Measurements from ENCODE around the gene KCNJ12.
"Not testable (repeated sequence)": the region's sequence is repeated elsewhere in the genome, so short reads cannot be mapped to it uniquely, and the experiment has no call there.

Gene KCNJ12

GRCh38 chr17:21409971-21410370 lies 33.8 kb downstream of the KCNJ12 start:
- not testable (repeated sequence) for DNase-seq

GRCh38 chr17:21410371-21410770 lies 34.2 kb downstream of the KCNJ12 start:
- not testable (repeated sequence) for DNase-seq

- DNase-seq: not testable (repeated sequence)
Observed at GRCh38 chr17:21410906-21411678, 34.9 kb downstream of the KCNJ12 start.

GRCh38 chr17:21411679-21412205 lies 35.6 kb downstream of the KCNJ12 start:
- not testable (repeated sequence) for DNase-seq

- not testable (repeated sequence) for DNase-seq
Observed at GRCh38 chr17:21412207-21412681, 36.1 kb downstream of the KCNJ12 start.

- not testable (repeated sequence) for DNase-seq
Observed at GRCh38 chr17:21413570-21414279, 37.6 kb downstream of the KCNJ12 start.

- not testable (repeated sequence) for DNase-seq
Observed at GRCh38 chr17:21414616-21415015, 38.5 kb downstream of the KCNJ12 start.

- not testable (repeated sequence) for DNase-seq
Observed at GRCh38 chr17:21415166-21415990, 39.2 kb downstream of the KCNJ12 start.

- not testable (repeated sequence) for DNase-seq
Observed at GRCh38 chr17:21416471-21416981, 40.4 kb downstream of the KCNJ12 start.

GRCh38 chr17:21417349-21417748 lies 41.2 kb downstream of the KCNJ12 start:
- not testable (repeated sequence) for DNase-seq

- no peak for DNase-seq
Observed at GRCh38 chr17:21417921-21418320, 41.8 kb downstream of the KCNJ12 start.

GRCh38 chr17:21418446-21419298 lies 42.5 kb downstream of the KCNJ12 start:
- DNase-seq: no peak

- DNase-seq: no peak
Observed at GRCh38 chr17:21419299-21420239, 43.4 kb downstream of the KCNJ12 start.

GRCh38 chr17:21420503-21421090 lies 44.4 kb downstream of the KCNJ12 start:
- not testable (repeated sequence) for DNase-seq

- not testable (repeated sequence) for DNase-seq
Observed at GRCh38 chr17:21421421-21422310, 45.5 kb downstream of the KCNJ12 start.

GRCh38 chr17:21422311-21423189 lies 46.4 kb downstream of the KCNJ12 start:
- DNase-seq: not testable (repeated sequence)

GRCh38 chr17:21423190-21423493 lies 47.0 kb downstream of the KCNJ12 start:
- not testable (repeated sequence) for DNase-seq

GRCh38 chr17:21424697-21425096 lies 48.5 kb downstream of the KCNJ12 start:
- not testable (repeated sequence) for DNase-seq
